AML-193 (cell line): ENCODE results near the gene ZNHIT6.
"Not testable (repeated sequence)": the region's sequence is repeated elsewhere in the genome, so short reads cannot be mapped to it uniquely, and the experiment has no call there.

Source experiments
- DNase-seq, 2 experiments: peaks; one replicate each; lab custom pipeline; 2025; lab: John Stamatoyannopoulos, UW

The ZNHIT6 gene

GRCh38 chr1:85707990-85708828 is at the start of gene ZNHIT6:
TSS of gene ZNHIT6 (minus strand) at chr1:85708433. CDS start at chr1:85708284, 149 bp downstream.
- peak; percentile 92 to 95 for DNase-seq

- DNase-seq, result no peak
These were observed 48.6 kb upstream of the ZNHIT6 start for GRCh38 chr1:85756864-85757263.

GRCh38 chr1:85748120-85748519 is 39.9 kb upstream of the ZNHIT6 start:
- no peak for DNase-seq

- no peak for DNase-seq
These were observed 38.5 kb upstream of the ZNHIT6 start for GRCh38 chr1:85746777-85747176.

- DNase-seq, result no peak
These were observed 35.6 kb upstream of the ZNHIT6 start for GRCh38 chr1:85743814-85744213.

- DNase-seq, result no peak
These were observed 26.7 kb upstream of the ZNHIT6 start for GRCh38 chr1:85734931-85735330.

- DNase-seq, result no peak
These were observed 10.6 kb upstream of the ZNHIT6 start for GRCh38 chr1:85718678-85719340.

GRCh38 chr1:85714418-85715114 is 6.3 kb upstream of the ZNHIT6 start:
- not testable (repeated sequence) for DNase-seq

GRCh38 chr1:85708829-85709227 is 595 bp upstream of the ZNHIT6 start:
- no peak for DNase-seq

- DNase-seq, result no peak
These were observed 805 bp downstream of the ZNHIT6 start for GRCh38 chr1:85707267-85707989.

- DNase-seq, result no peak
These were observed 2.3 kb downstream of the ZNHIT6 start for GRCh38 chr1:85705940-85706339.

GRCh38 chr1:85700422-85700821 is 7.8 kb downstream of the ZNHIT6 start:
- no peak for DNase-seq

- no peak for DNase-seq
These were observed 10.3 kb downstream of the ZNHIT6 start for GRCh38 chr1:85697895-85698294.

GRCh38 chr1:85692730-85693314 is 15.4 kb downstream of the ZNHIT6 start:
- DNase-seq, result peak; percentile 20 to 26

GRCh38 chr1:85689775-85690404 is 18.3 kb downstream of the ZNHIT6 start:
- DNase-seq, result no peak

- DNase-seq, result no peak
These were observed 24.8 kb downstream of the ZNHIT6 start for GRCh38 chr1:85683292-85684025.

GRCh38 chr1:85681087-85681486 is 27.1 kb downstream of the ZNHIT6 start:
- DNase-seq, result no peak

- DNase-seq, result no peak
These were observed 30.0 kb downstream of the ZNHIT6 start for GRCh38 chr1:85678193-85678592.

GRCh38 chr1:85677656-85678055 is 30.6 kb downstream of the ZNHIT6 start:
- no peak for DNase-seq

- DNase-seq, result no peak
These were observed 36.1 kb downstream of the ZNHIT6 start for GRCh38 chr1:85672031-85672660.
